NCI-H345 treated with DMSO at 0.1 percent for 48 hours (cell line): ENCODE data around the gene SP140L.
"Not testable (repeated sequence)": the region's sequence is repeated elsewhere in the genome, so short reads cannot be mapped to it uniquely, and the experiment has no call there.

Experiments
- DNase-seq: peaks from one replicate; lab custom pipeline; 2025; ENCODE audit not compliant: unreplicated experiment; lab: John Stamatoyannopoulos, UW

Gene SP140L

DNA sequence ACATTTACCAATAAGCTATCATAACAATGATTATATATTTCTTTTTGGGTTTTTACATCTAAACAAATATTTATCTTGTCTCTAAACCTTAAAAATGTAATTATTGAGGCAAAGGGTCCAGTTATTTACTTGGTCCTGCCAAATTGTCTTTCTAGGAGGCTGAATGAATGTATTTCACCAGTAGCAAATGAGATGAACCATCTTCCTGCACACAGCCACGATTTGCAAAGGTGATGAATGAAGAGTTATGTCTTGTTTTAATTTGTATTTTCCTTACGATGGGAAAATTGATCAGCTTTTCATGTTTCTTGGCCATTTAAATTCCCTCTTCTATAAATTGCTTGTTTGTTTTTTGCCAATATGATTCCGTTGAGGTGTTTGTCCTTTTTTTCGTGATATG is 90.4 kb downstream of the SP140L start:
- no peak for DNase-seq

DNA sequence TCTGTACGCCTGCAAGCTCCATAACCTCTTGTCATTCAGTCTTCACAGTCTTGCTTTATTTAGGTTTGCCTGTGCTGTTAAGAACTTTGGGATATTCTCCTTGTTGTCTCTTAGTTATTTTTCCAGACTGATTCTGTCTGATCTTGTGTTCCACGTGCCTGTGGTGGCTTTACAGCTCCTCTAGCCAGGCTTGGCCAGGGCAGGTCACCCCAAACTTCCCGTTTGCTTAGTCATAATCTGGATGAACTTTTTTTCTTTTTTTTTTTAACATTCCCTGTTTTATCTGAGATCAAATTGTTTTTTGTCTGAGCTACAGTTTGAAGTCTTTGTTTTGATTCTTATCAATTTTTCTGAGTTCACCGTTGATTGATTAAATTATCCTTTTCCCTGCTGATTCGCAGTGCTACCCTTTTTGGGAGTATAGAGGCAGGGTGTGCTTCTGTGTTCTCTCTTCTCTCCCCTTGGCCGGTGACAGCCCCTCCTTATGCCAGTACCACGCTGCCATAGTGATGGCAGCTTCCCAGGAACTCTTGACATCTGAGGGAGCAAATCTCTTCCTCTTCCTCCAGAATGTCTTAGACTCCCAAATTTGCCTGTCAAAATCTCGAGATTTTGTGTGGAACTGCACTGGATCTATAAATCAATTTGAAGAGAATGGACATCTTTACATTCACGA is 91.5 kb downstream of the SP140L start:
- no peak for DNase-seq

DNA sequence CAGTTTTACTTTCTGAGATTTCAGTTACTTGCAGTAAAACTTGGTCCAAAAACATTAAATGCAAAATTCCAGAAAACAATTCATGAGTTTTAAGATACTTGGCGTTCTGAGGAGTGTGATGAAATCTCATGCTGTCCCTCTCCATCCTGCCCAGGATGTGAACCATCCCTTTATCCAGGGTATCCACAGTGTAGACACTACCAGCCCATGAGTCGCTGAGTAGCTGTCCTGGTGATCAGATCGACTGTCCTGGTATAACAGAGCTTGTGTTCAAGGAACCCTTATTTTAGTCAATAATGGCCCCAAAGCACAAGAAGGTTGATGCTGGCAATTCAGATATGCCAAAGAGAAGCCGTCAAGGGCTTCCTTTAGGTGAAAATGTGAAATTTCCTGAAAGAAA is 92.2 kb downstream of the SP140L start:
- DNase-seq, result no peak

DNA sequence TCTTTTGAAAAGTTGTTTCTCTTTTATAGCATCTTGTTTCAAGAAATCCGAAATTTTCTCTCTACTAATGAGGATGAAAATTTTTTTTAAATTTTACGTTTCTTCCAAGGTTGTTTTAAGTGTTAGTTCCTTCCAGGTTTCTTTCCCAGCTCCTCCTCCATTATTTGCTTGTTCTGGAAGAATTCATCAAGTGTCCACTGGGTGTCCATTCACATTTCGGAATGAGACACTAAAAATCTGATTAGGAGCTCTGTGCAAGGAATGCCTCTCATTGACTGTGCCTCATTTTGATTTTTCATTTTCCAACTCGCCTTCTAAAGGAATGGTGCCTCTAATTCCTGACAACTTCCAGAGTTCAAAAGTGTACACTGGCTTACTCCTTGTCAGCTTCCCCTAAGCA is 95.2 kb downstream of the SP140L start:
- no peak for DNase-seq

DNA sequence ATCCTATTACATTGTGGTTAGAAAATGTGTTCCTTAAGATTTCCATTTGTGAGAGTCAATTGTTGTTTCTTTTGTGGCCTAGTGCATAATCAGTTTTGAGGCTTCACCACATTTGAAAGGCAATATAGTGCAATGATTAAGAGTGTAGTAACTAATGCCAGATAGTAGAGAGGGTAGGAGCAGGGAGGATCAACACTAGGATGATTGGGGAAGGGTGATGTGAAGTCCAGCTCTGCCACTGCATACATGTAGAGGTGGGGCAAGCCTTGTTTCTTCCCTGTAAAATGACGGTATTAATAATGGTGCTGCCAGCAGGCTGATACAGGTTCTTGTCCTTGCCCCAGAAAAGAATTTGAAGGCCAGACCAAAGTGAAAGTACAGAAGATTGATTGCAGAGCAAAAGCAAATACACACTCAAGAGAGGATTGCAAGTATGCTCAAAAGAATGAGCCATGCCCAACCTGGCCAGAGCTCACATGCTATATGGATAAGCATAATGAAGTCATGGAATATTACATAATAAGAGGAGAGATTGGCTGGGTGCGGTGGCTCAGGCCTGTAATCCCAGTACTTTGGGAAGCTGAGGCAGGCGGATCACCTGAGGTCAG is 97.0 kb downstream of the SP140L start:
- no peak for DNase-seq

DNA sequence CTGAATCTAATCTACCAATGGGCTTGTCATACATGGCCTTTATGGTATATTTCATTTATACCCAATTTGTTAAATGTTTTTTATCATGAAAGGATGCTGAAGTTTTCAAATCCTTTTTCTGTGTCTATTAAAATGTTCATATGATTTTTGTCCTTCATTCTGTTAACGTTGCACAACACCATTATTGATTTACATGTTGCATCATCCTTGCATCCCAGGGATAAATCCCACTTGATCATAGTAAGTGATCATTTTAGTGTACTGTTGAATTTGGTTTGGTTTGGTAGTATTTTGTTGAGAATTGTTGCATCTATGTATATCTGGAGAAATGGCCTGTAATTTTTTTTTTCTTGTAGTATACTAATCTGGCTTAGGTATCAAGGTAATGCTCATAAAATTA is 98.4 kb downstream of the SP140L start:
- DNase-seq, result no peak

DNA sequence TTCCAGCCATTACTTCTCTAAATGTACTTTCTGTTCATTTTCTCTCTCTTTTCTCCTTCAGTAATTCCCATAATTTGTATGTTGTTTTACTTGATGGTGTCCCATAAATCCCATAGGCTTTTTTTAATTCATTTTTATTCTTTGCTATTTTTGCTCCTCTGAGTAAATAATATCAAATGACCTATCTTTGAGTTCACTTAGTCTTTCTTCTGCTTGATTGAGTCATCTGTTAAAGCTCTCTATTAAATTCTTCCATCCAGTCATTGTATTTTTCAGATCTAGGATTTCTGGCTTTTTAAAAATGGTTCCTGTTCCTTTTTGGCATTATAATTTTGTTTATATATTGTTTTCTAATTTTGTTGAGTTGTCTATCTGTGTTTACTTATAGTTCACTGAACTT is 102.5 kb downstream of the SP140L start:
- DNase-seq, result no peak

DNA sequence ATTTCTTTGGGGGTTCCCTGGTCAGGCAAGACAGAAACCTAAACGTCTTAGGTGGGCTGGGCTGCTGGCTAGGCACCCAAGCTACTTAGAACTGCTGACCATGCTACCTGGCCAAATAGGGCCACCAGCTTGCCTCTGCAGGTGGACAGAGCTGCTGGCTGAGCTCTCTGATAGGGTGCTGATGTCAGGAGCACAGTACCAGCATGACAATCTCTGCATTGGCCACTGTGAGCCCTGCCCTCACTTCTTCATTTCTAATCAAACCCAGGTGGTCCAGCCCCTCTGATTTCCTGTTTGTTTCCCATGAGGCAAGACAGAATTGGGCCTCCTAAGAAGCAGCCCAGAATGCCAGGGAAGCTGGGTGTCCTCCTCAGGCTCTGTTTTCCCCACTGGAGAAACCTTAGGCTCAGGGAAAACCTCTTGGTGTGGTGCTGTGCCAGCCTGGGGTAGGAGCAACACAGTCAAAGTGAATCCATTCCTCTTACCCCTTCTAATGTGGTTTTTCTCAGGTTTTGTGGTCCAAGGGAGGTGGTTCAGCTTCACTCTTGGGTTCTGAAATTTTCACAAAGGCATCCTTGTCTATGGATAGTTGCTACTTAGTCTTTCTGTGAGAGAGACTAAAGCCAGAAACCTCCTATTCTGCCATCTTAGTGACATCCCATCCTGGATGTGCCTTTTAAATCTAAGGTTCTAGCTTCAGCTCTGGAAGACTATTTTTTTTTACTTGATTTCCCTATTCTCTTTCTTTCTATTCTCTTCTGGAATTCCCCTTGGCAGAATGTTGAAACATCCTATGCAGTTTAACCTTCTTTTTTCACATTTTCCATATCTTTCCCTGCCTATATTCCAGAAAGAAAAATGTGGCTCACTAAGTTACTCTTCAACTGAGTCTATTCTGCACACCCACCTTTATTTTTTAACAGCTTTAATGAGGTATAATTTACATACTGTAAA is 104.2 kb downstream of the SP140L start:
- no peak for DNase-seq

DNA sequence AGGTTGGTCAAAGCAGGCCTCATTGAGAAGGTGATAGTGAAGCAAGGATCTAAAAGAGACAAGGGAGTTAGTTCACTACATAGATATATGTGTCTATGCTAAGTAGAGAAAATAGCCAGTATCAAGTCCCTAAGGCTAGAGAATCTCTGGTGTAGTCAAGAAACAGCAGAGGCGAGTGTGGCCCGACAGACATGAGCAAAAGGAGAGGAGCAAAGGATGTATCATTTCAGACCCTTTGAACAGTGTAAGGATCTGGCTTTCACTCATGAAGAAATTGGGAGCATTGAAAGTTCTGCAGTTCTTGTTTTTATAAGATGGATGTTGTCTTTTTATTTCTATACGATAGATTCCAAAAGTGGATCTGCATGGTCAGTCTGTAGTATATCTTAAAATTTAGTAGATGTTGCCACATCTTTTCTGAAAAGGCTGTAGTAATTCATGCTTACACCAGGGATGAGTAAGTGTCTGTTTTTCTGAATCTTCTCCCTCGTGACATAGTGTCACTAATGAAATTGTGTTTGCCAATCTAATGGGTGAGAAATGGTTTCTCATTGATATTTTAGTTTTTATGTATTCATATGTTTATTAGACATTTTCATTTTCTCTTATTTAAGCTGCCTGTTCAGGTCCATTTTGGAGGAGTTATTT is 107.8 kb downstream of the SP140L start:
- DNase-seq, result no peak

DNA sequence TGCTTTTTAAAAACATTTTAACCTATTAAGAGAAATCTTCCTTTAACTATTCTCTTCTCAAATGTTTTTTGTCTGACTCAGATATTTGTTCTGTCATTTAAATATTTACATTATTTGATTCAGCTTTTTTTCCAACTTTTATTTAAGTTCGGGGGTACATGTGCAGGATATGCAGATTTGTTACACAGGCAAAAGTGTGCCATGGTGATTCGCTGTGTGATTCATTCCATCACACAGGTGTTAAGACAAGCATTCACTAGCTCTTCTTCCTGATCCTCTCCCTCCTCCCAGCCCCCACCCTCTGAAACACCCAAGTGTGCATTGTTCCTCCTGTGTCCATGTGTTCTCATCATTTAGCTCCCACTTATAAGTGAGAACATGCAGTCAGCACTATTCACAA is 108.4 kb downstream of the SP140L start:
- DNase-seq, result no peak

DNA sequence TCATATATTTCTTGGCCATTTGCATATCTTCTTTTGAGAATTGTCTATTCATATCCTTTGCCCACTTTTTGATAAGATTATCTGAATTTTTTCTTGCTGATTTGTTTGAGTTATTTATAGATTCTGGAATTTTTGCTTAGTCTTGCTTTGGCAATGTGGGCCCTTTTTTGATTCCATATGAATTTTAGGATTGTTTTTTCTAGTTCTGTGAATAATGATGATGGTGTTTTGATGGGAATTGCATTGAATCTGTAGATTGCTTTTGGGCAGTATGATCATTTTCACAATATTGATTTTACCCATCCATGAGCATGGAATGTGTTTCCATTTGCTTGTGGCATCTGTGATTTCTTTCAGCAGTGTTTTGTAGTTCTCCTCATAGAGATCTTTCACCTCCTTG is 112.1 kb downstream of the SP140L start:
- not testable (repeated sequence) for DNase-seq

DNA sequence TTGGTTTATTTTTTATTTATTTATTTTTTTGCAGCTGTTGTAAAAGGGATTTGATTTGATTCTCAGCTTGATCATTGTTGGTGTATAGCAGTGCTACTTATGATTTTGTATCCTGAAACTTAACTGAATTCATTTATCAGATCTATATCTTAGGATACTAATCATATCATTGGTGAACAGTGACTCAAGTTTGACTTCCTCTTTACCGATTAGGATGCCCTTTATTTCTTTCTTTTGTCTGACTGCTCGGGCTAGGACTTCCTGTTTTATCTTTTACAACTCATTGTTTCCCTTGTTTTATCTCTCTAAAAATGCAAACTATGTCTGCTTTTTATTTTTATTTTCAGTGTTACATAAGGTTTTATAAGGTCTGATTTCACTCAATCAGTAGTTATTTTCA is 112.6 kb downstream of the SP140L start:
- DNase-seq, result no peak

DNA sequence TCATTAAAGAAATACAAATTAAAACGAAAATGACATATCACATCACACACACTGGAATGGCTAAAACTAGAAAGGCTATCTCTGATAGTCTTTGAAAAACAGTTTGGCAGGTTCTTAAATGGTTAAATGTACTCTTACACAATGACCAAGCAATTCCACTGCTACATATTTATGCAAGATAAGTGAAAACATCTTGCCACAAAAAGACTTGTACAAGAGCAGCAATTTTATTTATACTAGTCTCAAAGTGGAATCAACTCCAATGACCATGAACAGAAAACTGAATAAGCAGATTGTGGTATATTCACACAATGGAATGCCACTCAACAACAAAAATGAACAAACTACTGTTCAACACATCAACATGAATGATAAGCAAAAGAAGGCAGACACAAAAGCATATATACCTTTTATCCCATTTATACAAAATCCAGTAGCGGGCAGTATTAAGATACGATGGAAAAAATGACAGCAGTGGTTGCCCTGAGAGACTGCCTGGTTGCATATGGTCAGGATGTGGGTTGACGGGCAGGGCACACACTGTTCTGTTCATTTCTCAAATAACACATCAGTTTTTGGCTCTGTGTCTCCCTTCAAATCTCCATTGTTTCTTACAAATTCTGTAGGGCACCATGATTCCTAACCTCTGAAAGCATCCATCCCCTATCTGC is 114.4 kb downstream of the SP140L start:
- no peak for DNase-seq

DNA sequence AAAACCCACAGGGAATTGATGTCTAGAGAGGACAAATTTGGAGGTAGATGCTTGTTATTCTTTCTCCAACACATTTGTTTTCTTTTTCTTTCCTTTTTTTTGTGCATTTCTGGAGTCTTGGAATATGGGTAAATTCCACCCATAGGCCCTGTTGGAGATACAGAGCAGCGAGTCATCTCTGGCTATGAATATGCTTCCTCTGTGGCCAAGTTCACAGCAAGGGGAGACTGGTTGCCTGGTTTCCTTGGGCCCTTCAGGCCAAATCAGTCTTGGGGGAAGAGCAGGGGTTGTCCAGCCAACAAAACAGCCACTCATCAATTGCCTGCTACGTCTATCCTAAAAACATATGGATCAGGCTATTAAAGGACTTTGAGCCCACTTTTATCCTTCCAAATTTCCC is 116.5 kb downstream of the SP140L start:
- no peak for DNase-seq

DNA sequence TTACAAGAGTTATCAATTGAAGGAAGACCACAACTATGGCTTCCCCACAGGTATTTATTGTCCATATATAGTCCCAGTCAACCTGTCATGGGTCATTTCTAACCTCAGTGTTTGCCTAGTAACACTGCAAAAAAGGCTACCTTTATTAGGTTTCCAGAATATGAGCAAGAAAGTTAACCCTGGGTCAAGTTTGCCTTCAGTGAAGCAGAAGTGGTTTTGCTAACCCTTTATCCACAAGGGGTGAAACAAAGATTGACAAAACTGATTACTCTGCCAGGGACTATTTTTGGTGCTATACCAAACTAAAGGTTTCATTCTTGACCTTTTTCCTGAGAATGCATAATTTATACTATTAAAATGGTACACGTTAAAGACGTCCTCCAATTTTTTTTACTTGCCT is 117.8 kb downstream of the SP140L start:
- no peak for DNase-seq

DNA sequence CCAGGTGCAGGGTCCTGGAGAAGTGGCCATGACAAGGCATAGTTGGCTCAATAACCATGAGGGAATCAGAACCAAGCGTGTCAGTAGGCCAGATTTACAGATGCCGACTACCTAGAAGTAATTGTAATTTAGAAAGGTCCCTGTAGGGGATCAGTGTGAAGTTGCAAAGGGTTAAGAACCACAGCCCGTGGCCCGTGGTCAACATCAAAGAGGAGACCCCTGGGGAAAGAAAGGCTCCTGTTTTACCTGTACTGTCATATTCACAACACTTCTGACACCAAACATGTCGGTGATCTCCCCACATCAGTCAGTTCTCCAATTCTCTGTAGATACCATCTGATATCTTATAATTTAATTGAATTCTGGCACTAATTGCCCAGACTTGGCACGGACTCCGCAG is 120.0 kb downstream of the SP140L start:
- DNase-seq, result no peak

DNA sequence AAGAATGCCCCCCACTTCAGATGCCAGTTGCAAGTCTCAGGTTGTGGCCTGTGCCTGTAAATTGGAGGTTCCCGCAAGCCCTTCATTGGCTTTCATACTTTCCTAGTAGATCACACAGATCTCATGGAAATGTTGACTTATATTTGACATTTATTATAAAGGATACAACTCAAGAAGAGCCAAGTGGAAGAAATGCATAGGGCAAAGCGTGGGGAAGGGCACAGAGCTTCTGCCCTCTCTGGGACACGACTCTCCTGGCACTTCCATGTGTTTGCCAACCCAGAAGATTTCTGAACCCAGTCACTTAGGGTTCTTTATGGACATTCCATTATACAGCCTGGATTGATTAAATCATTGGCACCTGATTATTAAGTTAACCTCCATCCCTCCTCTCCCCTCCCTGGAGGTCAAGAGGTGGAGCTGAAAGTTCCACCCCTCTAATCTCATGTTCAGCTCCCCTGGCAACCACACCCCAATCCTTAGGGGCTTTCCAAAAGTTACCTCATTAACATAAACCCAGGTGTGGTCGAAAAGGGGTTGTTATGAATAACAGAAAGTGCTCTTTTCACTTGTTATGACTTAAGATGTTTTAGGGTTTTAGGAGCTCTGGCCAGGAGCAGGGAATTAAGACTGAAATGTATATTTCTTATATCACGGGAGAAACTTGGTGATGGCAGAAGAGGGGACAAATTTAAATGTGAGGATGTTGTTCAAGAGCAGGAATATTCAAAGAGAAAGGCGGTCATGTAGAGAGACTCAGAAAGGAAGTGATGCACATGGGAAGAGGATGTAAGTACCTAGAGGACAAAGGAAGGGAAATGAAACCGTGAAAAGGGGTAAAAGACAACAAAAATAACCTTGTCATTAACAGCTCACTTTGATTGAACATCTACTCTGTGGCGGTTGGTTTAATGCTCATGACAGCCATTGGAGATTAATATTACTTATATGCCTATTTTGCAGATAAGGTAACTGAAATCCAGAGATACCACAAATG is 120.8 kb downstream of the SP140L start:
- DNase-seq, result no peak

DNA sequence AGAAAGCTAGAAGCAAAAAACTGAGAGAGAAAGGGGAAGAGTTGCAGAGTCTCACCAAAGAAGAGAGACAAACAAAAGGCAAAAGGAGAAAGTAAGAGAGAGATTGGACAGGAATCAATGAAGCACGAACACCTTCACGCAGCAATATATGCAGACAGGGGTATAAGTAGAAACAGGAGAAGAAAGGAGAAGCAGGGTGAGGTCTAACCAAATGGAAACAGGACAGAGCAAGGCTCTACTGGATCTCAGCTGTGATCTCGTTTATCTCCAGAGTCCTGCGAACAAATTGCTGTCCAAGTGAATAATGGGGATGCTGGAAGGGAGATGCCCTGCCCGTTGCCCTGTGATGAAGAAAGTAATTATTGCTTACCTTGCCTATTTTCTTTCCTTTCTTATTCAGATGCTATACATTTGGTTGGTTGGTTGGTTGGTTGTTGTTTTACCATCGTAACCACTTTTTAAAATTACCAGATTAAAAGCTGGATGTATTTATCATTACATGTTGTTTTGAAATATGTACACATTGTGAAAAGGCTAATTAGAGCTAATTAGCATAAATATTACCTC is 123.0 kb downstream of the SP140L start:
- no peak for DNase-seq

DNA sequence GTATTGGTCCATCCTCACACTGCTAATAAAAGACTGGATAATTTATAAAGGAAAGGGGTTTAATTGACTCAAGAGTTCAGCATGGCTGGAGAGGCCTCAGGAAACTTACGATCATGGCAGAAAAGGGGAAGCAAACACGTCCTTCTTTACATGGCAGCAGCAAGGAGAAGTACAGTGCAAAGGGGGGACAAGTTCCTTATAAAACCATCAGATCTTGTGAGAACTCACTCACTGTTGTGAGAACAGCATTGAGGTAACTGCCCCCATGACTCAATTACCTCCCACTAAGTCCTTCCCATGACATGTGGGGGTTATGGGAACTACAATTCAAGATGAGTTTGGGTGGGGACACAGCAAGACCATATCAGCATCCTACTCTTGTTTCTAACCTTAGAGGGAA is 126.0 kb downstream of the SP140L start:
- no peak for DNase-seq
